Measurements from ENCODE around the gene TFCP2L1.
"Not testable (repeated sequence)": the region's sequence is repeated elsewhere in the genome, so short reads cannot be mapped to it uniquely, and the experiment has no call there.

The TFCP2L1 gene
- 0 to 0.42 reads per million in 2 donors for total RNA-seq

- DNase-seq: no peak
Observed at GRCh38 chr2:121284463-121285449, at the start of gene TFCP2L1. Gene TFCP2L1, minus strand, starts transcription at chr2:121285202. Its CDS starts 93 bp downstream, at chr2:121285109.

- DNase-seq: no peak
Observed at GRCh38 chr2:121333834-121334558, 49.0 kb upstream of the TFCP2L1 start.

- DNase-seq: no peak
Observed at GRCh38 chr2:121333231-121333630, 48.2 kb upstream of the TFCP2L1 start.

GRCh38 chr2:121331324-121331723 is 46.3 kb upstream of the TFCP2L1 start:
- not testable (repeated sequence) for DNase-seq

GRCh38 chr2:121330921-121331320 is 45.9 kb upstream of the TFCP2L1 start:
- DNase-seq: no peak

GRCh38 chr2:121329786-121330185 is 44.8 kb upstream of the TFCP2L1 start:
- no peak for DNase-seq

- no peak for DNase-seq
Observed at GRCh38 chr2:121326628-121327027, 41.6 kb upstream of the TFCP2L1 start.

GRCh38 chr2:121324601-121325000 is 39.6 kb upstream of the TFCP2L1 start:
- DNase-seq: no peak

- DNase-seq: no peak
Observed at GRCh38 chr2:121321476-121321875, 36.5 kb upstream of the TFCP2L1 start.

- DNase-seq: no peak
Observed at GRCh38 chr2:121319941-121320340, 34.9 kb upstream of the TFCP2L1 start.

GRCh38 chr2:121316986-121317385 is 32.0 kb upstream of the TFCP2L1 start:
- DNase-seq: no peak

- DNase-seq: not testable (repeated sequence)
Observed at GRCh38 chr2:121313701-121314100, 28.7 kb upstream of the TFCP2L1 start.

- DNase-seq: no peak
Observed at GRCh38 chr2:121309801-121310200, 24.8 kb upstream of the TFCP2L1 start.

- DNase-seq: no peak
Observed at GRCh38 chr2:121309323-121309722, 24.3 kb upstream of the TFCP2L1 start.

- DNase-seq: no peak
Observed at GRCh38 chr2:121307048-121307447, 22.0 kb upstream of the TFCP2L1 start.

- DNase-seq: no peak
Observed at GRCh38 chr2:121304941-121305340, 19.9 kb upstream of the TFCP2L1 start.

- DNase-seq: no peak
Observed at GRCh38 chr2:121303531-121304263, 18.7 kb upstream of the TFCP2L1 start.

GRCh38 chr2:121301190-121301589 is 16.2 kb upstream of the TFCP2L1 start:
- not testable (repeated sequence) for DNase-seq

- no peak for DNase-seq
Observed at GRCh38 chr2:121298476-121298875, 13.5 kb upstream of the TFCP2L1 start.

- DNase-seq: not testable (repeated sequence)
Observed at GRCh38 chr2:121297866-121298265, 12.9 kb upstream of the TFCP2L1 start.

- no peak for DNase-seq
Observed at GRCh38 chr2:121297217-121297830, 12.3 kb upstream of the TFCP2L1 start.

GRCh38 chr2:121295911-121296650 is 11.1 kb upstream of the TFCP2L1 start:
- DNase-seq: no peak

Measured in T-helper 9 cell (primary cell).